Posterior cingulate gyrus (tissue), 11 donors: Measurements from ENCODE around the gene LHX2.
A peak's percentile ranks its signal among the peaks of the same experiment; 100 is the strongest.

ENCODE experiments used
- DNase-seq, 10 donors: peaks; one replicate each; pipeline versions ENCODE4 v3.0.0 to v3.0.0-alpha.2; 2020 to 2021; ENCODE audit warnings: mixed read lengths in 3 of 10
- intact Hi-C: fragments of 100-400 bp; cut with DNase I; formaldehyde crosslinking; loops from one replicate; pipeline ENCODE4 v1.15.1; 2023

The LHX2 gene

DNA sequence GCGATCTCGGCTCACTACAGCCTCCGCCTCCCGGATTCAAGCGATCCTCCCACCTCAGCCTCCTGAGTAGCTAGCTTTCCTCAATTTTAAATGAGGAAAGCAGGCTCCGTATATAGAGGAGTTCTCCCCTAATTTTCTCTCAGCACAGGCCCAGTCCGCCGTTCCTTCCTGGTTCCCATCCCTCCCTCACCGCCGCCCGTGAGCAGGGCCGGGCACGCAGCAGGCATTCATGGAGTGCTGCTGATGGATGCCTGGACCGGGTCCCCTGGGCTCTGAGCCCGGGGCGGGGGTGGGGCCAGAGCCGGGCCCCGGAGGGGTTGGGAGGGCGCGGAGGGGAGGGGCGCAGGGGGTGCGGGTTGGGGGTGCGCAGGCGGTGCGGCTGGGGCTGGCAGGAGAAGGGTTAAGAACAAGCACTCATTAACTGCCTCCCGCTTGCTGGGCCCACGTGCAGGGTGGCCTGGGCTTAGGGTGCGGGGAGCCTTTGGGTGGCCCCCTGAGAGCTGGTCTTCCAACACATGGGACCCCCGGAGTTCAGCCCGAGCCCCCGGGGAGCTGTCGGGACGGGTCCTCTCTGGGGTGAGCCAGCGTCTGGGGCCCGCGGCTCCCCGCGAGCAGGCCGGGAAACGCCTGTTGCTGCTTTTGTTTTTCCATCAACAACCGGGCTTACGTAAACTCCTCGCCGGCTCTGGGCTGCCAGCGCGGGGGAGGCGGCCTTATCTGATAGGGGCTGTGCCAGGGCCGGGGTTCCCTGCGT, 33.7 kb downstream of the LHX2 start:
- intact Hi-C loops: no loop called here
- peak in 5 of 10 donors; percentile 19 to 93 (median 82) for DNase-seq

DNA sequence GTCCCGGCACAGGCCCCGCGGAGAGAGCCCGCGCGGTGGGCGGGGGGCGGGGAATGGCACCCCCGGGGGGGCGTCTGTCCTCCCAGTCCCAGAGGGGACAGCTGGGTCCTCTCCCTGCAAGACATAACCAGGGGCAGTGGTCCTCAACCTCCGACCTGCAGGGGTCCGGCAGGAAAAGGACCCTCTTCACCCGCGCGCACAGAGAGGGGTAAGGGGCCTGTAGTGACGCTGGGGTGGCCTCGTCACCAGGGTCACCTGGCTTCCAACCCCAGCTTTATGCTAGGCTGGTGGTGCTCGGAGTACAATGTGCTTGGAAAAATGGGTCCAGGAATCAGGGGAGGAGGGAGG, 34.2 kb downstream of the LHX2 start:
- DNase-seq: peak in 1 of 10 donors; percentile 16
- intact Hi-C loops: no loop called here

DNA sequence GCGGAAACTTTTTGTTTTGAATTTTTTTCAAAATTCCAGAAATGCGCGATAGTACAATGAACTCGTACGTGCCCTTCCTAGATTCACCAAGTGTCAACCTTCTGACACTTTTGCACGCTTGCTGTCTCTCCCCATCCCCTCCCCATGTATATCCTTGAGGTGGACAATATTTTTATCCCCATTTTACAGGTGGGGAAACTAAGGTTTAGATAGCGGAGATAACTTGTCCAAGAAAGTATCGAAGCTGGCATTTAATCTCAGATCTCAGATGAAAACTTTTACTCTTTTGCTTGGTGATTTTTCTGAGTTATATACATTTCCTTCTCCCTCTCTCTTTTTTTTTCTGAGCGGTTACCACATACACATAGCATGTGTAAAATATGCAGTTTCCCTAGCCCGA, 34.6 kb downstream of the LHX2 start:
- intact Hi-C loops: no loop called here
- DNase-seq: no peak

DNA sequence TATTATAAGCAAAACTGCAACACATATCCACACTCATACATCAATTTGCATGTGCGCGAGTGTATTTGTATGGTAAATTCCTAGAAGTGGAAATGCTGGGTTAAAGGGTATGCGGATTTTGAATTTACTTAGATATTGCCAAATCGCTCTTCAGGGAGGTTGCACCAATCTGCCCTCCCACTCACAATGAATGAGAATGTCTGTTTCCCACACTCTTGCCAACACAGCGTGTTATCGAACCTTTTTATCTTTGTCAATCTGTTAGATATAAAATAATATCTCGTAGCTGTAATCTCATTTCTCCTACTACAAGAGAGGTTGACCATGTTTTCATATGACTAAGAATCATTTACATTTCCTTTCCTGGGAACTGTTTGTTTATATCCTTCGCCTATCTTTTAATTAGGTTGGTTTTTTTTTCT, 35.7 kb downstream of the LHX2 start:
- intact Hi-C loops: no loop called here
- DNase-seq: no peak

DNA sequence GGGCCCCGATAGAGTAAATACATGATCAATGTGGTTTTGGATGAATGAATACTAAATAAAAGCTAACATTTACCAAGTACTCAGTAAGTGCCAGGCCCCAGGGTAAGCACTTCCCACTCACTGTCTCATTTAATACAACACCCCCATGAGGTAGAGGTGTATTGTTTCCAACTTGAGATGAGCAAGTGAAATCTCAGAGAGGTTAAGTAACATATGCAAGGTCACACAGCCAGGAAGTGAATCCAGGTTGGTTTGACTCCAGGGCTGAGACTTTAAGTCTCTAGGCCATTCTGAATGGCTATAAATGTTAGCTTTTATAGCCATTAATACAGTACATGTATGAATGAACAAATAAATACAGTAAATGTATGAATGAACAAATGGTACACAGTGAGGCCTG, 39.4 kb downstream of the LHX2 start:
- DNase-seq: peak in 2 of 10 donors; percentile 5 to 18
- intact Hi-C loops: no loop called here

DNA sequence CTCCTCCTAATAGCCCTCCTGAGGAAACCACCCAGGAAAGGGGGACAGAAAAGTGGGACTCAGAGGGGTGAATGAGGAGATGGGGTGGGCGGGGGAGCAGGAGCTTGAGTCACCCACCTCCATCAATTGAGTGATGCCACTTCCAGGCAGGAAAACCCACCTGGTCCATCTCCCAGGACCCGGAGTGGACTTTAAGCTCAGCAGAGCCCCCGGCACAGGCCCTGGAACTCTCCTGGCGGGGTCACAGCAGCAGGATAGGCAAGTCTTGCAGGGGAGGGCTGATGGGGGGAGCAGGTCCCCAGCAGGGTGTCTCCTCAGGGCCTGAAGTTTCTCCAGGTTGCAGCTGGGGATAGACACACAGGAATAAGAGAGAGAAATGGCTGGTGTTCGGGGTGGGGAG, 40.8 kb downstream of the LHX2 start:
- DNase-seq: peak in 2 of 10 donors; percentile 51 to 80
- intact Hi-C loops: no loop called here

DNA sequence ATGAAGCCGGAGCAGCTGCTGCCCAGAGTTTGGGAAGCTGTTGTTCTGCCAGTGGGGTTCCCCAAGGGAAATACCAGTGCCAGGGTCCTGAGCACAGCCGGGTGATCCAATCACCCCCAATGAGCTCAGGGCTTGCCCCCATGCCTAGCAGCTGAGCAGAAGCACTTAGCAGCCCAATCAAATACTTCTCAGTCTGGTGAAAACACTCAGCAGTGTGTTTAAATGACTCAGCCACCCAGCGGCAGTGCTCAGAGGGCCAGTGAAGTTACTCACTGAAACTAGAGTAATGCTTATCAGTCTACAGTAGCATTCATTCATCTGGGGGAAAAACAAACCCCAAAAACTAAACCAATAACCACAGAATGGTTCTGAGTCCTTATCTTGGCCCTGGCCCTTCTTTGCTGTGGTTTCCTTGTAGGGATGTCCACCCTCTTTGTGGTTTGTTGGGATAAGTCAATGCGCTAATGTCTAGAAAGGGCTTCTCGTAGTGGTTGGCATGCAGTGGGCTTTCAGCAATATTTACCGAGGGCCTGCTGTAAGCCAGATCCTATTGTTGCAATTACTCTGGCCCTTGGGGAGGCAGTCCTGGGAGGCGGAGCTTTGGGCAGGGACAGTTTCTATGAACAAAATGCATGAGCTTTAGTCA, 43.1 kb downstream of the LHX2 start:
- intact Hi-C loops: no loop called here
- peak in 1 of 10 donors; percentile 61 for DNase-seq

DNA sequence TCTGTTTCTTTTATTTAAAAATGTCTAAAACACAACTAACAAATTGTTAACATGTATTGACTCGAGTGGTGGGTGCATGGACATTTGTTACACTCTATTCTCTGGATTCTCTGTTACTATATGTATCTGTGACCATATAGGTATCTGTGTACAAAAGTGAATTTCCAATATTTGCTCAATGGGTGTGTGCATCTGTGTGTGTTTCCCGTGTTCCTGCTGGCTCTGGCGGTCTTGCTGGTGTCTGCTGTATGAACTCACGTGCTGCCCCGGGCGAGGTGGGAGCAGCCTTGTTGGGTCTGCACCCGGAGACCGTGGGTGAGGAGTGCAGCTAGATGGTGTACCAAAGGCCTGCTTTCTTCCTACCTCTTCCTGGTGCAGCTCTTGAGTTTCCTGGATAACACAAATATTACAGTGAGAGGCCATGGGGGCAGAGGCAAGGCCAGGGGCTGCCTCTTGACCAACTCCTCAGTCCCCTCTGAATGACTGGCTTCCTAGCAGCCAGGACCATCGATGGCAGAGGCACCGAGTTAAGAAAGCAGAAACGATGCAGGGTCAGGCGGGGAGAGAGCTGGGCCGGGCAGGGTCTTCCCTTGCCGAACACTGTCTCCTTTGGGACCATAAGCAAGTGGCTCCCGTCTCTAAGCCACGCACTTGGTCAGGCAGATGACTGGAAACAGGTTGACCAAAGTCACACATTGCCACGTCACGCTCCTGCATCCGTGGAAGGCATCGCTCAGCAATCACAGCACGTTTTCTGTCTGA, 49.5 kb downstream of the LHX2 start:
- intact Hi-C loops: no loop called here
- DNase-seq: peak in 2 of 10 donors; percentile 65 to 78

DNA sequence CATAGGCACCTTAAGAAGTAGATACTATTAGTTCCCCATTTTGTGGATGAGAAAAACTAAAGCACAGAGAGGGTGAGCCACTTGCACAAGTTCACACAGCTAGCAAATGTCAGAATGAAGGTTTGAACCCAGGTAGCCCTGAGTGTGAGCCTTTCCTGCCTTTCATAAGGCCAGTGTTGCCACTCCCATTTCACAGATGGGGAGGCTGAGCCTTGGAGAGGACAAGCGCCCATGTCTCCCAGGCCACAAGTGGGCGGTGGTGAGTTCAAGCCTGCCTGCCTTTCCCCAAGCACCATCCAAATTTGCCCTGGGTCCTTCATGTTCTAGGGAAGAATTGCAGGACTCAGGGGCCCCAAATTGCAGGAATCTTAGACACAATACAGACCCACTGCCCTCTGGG, 50.6 kb downstream of the LHX2 start:
- intact Hi-C loops: no loop called here
- peak in 1 of 10 donors; percentile 26 for DNase-seq

DNA sequence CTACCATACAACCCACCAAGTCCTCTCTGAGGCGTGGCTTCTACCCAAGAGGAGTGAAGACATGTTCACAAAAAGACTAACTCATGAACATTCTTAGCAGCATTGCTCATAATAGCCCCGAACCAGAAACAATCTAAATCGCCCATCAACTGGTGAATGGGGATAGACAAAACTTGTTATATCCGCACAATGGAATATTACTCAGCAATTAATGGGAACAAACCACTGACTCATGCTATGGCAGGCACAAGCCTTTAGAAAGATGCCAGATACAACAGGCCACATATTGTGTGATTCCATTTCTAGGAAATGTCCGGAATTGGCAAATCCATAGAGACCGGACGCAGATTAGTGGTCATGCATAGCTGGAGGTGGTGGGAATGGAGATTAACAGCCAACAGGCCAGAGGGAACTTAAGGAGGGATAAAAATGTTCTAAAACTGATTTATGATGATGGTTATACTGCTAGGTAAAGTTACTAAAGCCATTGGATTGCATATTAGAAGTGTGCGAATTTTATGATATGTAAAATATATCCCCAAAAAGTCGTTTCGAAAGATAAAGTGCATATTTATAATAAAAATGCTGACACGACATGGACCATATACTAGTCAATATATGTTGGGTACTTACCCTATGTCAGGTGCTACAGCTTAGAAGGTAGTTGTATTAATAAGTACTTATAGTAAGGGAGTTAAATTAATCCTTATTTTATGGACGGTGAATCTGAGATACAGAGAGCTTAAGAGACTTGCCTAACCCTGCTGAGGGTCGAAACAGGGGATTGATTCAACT, 55.4 kb downstream of the LHX2 start:
- DNase-seq: no peak
- intact Hi-C loops: no loop called here

DNA sequence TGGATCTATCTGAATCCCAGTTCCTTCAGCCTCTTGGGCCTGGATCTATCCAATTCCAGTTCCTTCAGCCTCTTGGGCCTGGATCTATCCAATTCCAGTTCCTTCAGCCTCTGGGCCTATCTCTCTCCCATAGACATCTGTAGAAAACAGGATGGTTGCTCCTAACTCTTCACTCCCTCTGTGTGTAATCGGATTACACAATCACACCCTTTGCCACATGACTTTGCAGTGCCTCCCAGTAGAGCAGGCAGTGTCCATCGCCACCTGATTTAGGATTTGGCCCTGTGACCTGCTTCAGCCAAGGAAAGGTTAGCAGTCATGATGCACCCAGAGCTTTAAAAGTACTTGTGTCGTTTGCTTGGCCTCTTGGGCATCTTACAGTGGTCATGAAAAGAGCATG, 56.7 kb downstream of the LHX2 start:
- intact Hi-C loops: no loop called here
- DNase-seq: no peak

DNA sequence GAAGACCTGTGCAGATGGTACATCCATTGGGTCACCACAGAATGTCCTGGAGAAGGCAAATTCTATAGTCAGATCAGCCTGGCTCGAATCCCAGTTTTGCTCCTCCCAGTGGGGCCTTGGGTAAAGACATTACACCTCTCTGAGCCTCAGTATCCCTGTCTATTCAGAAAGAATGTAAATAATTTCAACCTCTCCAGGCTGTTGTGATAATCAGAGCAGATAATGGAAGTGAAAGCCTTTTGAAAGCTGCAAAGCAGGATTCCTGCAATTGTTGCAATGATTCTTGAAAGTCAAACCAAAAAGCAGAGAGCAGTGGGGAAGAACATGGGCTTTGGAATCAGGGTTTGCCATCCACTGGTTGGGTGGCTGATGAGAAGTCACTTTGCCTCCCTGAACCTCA, 63.2 kb downstream of the LHX2 start:
- peak in 1 of 10 donors; percentile 18 for DNase-seq
- intact Hi-C loops: loop anchor here (5.0 kb wide), 1 partner anchor 88 kb away; no protein-coding TSS in a partner anchor

DNA sequence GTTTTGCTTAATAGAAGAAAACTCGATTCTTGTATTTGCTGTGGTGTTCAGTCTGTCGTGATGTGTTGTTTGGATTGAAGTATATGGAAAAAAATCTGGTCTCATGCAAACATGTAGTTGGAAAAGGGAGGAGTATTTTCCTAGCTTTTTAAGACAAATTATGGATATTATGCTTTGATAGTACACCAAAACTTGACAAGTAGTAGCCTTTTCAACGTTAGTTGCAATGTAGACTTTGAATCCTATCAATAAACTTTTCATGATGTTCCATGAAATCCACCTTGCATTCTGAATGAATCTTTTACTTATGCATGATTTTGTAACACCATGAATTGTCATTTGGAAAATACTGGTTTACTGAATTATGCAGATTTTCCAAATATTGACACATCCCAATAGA, 64.2 kb downstream of the LHX2 start:
- DNase-seq: no peak
- intact Hi-C loops: loop anchor here (5.0 kb wide), 1 partner anchor 87 kb away; no protein-coding TSS in a partner anchor

DNA sequence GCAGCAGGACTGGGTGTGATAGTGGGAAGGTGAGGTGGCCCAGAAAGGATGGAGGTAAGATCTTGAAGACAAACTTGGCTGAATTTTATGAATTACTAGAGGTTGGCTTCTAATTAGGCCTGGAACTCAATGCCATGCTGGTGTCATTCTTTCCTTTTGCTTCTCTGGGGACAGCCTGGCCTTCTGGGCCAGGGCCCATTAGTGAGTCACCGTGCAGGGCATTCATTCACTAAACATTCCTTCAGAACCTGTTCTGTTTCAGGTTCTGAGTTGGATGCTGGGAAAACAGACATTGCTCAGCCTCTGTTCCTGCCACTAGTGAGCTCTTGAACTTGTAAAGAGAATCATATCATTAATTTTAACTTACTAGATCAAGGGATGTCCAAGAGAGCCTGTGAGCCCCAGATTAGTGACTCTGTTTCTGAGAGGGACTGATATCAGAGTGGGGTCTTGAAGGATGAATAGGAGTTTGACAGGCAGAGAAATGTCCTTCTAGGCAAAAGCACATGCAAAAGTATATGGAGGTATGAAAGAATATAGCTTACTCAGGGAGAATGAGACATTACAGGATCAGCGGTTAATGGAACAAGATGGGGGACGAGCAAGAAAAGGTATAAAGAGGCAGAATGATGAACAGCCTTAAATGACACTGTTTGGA, 66.5 kb downstream of the LHX2 start:
- intact Hi-C loops: loop anchor here (5.0 kb wide), 1 partner anchor 84 kb away; no protein-coding TSS in a partner anchor
- DNase-seq: peak in 1 of 10 donors; percentile 36

DNA sequence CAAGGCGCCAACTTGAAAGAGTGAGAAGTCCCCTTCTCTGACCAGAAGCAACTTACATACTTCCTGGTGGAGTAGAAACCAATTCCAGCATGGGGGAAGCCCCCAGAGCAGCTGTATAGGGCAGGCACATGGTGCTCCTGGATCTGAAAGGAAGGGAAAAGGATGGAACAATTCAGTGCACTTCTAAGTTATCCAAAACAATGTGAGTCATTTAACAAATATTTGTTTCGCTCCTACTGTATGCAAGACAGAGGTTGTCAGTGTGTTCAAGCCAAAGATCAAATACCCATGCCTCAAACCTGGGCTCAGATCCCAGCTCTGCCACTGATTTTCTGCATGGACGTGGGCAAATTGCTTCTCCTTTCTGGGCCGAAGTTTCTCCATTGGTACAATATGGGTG, 67.1 kb downstream of the LHX2 start:
- intact Hi-C loops: loop anchor here (5.0 kb wide), 1 partner anchor 84 kb away; no protein-coding TSS in a partner anchor
- no peak for DNase-seq

DNA sequence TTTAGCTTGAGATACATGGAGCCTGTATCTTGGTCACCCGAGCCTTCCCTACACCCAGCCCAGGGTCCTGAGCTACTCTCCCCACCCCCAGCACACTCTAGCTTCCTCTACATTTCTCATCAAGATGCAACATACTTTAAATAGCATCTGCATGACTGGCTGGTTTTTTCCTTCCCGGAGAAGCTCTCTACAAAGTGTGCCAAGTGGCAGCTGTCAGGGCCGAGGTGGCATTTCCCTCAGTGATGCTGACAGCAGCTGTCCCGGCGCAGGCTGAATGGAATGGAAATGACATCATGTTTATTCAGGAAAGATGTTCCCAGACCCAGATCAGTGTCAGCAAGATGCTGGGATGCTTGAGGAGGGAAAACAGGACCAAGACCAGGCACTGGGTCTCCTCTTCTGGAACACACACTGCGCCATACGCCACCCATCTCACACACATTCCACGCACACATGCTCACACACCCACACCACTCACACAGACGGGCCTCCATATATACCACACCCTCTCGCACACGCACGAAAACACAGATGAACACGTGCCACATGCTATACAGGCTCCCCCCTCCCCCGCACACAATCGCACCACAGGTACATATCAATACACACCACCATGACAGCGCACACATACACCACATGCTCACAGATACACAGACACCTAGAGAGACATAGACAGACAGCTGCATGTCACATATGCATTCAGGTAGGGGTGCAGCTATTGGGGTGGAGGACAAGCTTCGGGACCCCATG, 67.8 kb downstream of the LHX2 start:
- intact Hi-C loops: loop anchor here (5.0 kb wide), 1 partner anchor 83 kb away; no protein-coding TSS in a partner anchor
- peak in 9 of 10 donors; percentile 32 to 96 (median 70) for DNase-seq

DNA sequence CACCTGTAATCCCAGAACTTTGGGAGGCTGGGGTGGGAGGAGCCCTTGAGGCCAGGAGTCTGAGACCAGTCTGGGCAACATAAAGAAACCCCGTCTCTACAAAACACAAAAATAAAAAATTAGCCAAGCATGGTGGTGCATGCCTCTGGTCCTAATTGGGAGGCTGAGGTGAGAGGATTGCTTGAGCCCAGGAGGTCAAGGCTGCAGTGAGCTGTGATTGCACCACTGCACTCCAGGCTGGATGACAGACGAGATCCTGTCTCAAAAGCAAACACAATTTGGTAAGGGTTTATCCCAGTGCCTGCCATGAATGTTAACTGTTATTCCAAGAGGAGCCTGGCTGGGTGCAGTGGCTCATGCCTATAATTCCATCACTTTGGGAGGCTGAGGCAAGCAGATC, 71.1 kb downstream of the LHX2 start:
- DNase-seq: no peak
- intact Hi-C loops: no loop called here
